ENCODE data around the gene CRYL1.

- no peak for TF ChIP-seq CTCF (conservative IDR thresholded peaks at IDR 0.05)
- TF ChIP-seq ZFX (IDR thresholded peaks at IDR 0.05), result no peak
Measured at GRCh38 chr13:20544201-20544923, 18.7 kb upstream of the CRYL1 start.

All from C4-2B (cell line).